Neural progenitor cell (in vitro differentiated cells): ENCODE measurements around the gene DENND4C. TPM values are rescaled to one million over a fixed set of nuclear protein-coding genes. Genes with fewer than 3 reads are reported as not detected.

Experiments used
- DNase-seq: peaks from one replicate; pipeline ENCODE4 v3.0.0-alpha.2; 2016; ENCODE audit warnings: low spot score
- H2AFZ ChIP-seq: fragments of 200-600 bp; sonication (generic); replicated peaks from 2 replicates; pipeline ENCODE4 v1.6.1; 2016; ENCODE audit warnings: antibody characterized with exemption
- H3F3A ChIP-seq: fragments of 200-600 bp; sonication (generic); 2 replicates; pipeline ENCODE4 v1.6.1; 2016; ENCODE audit warnings: antibody characterized with exemption, low read depth
- H3K27ac ChIP-seq: fragments of 200-600 bp; sonication (generic); 2 replicates; pipeline ENCODE4 v1.5.1; 2016; ENCODE audit warnings: mild to moderate bottlenecking
- H3K27me3 ChIP-seq: fragments of 200-600 bp; sonication (generic); 2 replicates; pipeline ENCODE4 v1.6.1; 2016; ENCODE audit warnings: mild to moderate bottlenecking, moderate library complexity
- H3K36me3 ChIP-seq: fragments of 200-600 bp; sonication (generic); 2 replicates; pipeline ENCODE4 v1.5.1; 2016
- H3K4me1 ChIP-seq: fragments of 200-600 bp; sonication (generic); 2 replicates; pipeline ENCODE4 v1.6.1; 2016; ENCODE audit warnings: mixed run types
- H3K4me2 ChIP-seq: fragments of 200-600 bp; sonication (generic); 2 replicates; pipeline ENCODE4 v1.6.1; 2016
- H3K4me3 ChIP-seq: fragments of 200-600 bp; sonication (generic); 2 replicates; pipeline ENCODE4 v1.5.1; 2016
- H3K79me2 ChIP-seq: fragments of 200-600 bp; sonication (generic); 2 replicates; pipeline ENCODE4 v1.6.1; 2016; ENCODE audit warnings: low read depth
- H3K9ac ChIP-seq: fragments of 200-600 bp; sonication (generic); 2 replicates; pipeline ENCODE4 v1.6.1; 2016
- H3K9me3 ChIP-seq: fragments of 200-600 bp; sonication (generic); 2 replicates; pipeline ENCODE4 v1.5.1; 2016; ENCODE audit warnings: low read depth
- H4K20me1 ChIP-seq: fragments of 200-600 bp; sonication (generic); 2 replicates; pipeline ENCODE4 v1.6.1; 2016; ENCODE audit warnings: low read depth
- H3K27ac Mint-ChIP-seq: 3 replicates; pipeline ENCODE4 v1.8.0; 2021; ENCODE audit warnings: mixed read lengths
- H3K27me3 Mint-ChIP-seq: 2 replicates; pipeline ENCODE4 v1.8.0; 2022; ENCODE audit warnings: low read depth, mild to moderate bottlenecking, inconsistent platforms, moderate library complexity, mixed read lengths; ENCODE audit not compliant: insufficient read depth
- H3K36me3 Mint-ChIP-seq: 3 replicates; pipeline ENCODE4 v1.8.0; 2021; ENCODE audit warnings: mixed read lengths
- H3K4me1 Mint-ChIP-seq: 3 replicates; pipeline ENCODE4 v1.8.0; 2021; ENCODE audit warnings: mixed read lengths
- H3K4me3 Mint-ChIP-seq: 3 replicates; pipeline ENCODE4 v1.8.0; 2021; ENCODE audit warnings: mild to moderate bottlenecking, moderate library complexity, mixed read lengths
- H3K9me3 Mint-ChIP-seq: 3 replicates; pipeline ENCODE4 v1.8.0; 2020; ENCODE audit warnings: mixed read lengths
- EZH2 ChIP-seq: fragments of 200-600 bp; sonication (generic); IDR thresholded peaks from 2 replicates; pipeline ENCODE4 v1.6.1; 2017; ENCODE audit warnings: antibody characterized with exemption, mild to moderate bottlenecking, moderate library complexity
- EZH2phosphoT487 ChIP-seq: fragments of 200-600 bp; sonication (generic); IDR thresholded peaks from 2 replicates; pipeline ENCODE4 v1.6.1; 2017; ENCODE audit warnings: antibody characterized with exemption
- total RNA-seq: library from RNA; depleted of rRNA; stranded (reverse); fragments of >200 nt; gene quantifications from 2 replicates; pipeline ENCODE4 v1.2.3, GENCODE V29; 2015; ENCODE audit warnings: low replicate concordance
- TF ChIP-seq, protein P1 (sequence below): fragments of 200-600 bp; sonication (generic); IDR thresholded peaks from 2 replicates; pipeline ENCODE4 v1.5.1; 2017; ENCODE audit warnings: antibody characterized with exemption, mild to moderate bottlenecking

Gene DENND4C
- total RNA-seq, 1 donor from 2014 or later = 73.4 TPM

DNA sequence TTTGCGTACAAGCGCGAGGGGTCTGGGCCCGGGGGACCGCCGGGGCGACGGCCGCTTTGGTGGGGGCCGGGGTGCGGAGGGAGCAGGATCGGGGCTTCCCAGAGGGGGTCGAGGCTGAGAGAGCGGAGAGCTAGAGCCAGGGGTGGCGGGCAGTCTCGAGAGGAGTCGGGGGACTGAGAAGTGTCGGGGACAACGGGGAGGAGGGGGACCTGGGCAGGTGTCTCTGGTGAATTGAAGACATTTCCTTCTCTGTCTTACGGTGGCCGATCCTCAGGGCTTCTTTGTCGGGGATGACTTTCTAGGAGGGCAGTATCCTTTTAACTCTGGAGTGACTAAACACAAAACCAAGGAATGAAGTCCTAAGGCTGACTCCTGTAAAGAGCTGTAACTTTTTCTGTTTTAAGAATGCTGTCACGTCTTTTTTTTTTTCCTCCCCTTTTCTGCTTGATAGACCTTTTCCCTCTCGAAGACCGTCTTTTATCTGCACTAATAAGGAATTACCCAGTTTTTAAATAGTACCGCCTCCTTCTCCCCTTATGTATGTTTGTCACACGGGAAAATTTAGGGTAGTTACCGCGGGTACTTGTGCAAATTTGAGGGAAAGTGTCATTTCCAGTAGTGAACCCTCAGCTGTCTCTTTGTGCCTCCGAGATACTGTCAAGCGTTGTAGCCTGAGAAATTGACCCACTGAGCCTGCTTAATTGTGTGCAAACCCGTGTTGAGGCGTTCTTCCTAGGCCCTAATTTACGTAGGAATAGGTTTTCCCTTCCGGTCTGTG, 822 bp downstream of the DENND4C start:
- Mint-ChIP-seq H3K27me3 (peaks cover 2% of the 10 kb centered on the region), H3K9me3 (no peaks in the 10 kb centered on the region), H3K27ac (peak overlapping the region; percentile 88), H3K4me1 (peaks cover 13% of the 10 kb centered on the region), H3K36me3 (peaks cover 2% of the 10 kb centered on the region), H3K4me3 (no peak overlapping the region)
- Histone ChIP-seq H3K4me3 (peak overlapping the region; percentile 85), H2AFZ (peak overlapping the region; percentile 75), H3K4me2 (peak overlapping the region; percentile 97), H3K4me1 (peaks cover 17% of the 10 kb centered on the region), H3K9ac (peak overlapping the region; percentile 88), H3K27ac (peak overlapping the region; percentile 98), H3K27me3 (no peaks in the 10 kb centered on the region), H3K36me3 (no peaks in the 10 kb centered on the region), H3K79me2 (peaks cover 54% of the 10 kb centered on the region), H4K20me1 (peaks cover 32% of the 10 kb centered on the region), H3F3A (peaks cover 30% of the 10 kb centered on the region), H3K9me3 (no peaks in the 10 kb centered on the region)
- TF ChIP-seq EZH2phosphoT487 = no peak
- no peak for TF ChIP-seq EZH2
- TF ChIP-seq, protein P1, sequence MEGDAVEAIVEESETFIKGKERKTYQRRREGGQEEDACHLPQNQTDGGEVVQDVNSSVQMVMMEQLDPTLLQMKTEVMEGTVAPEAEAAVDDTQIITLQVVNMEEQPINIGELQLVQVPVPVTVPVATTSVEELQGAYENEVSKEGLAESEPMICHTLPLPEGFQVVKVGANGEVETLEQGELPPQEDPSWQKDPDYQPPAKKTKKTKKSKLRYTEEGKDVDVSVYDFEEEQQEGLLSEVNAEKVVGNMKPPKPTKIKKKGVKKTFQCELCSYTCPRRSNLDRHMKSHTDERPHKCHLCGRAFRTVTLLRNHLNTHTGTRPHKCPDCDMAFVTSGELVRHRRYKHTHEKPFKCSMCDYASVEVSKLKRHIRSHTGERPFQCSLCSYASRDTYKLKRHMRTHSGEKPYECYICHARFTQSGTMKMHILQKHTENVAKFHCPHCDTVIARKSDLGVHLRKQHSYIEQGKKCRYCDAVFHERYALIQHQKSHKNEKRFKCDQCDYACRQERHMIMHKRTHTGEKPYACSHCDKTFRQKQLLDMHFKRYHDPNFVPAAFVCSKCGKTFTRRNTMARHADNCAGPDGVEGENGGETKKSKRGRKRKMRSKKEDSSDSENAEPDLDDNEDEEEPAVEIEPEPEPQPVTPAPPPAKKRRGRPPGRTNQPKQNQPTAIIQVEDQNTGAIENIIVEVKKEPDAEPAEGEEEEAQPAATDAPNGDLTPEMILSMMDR = no peak
- DNase-seq = peak; percentile 50

- peaks cover 63% of the 10 kb centered on the region for H3K79me2 ChIP-seq
- no peaks in the 10 kb centered on the region for H3K27me3 ChIP-seq
- no peaks in the 10 kb centered on the region for H3K36me3 ChIP-seq
- Mint-ChIP-seq H3K27ac (no peak overlapping the region), H3K36me3 (peaks cover 5% of the 10 kb centered on the region), H3K9me3 (no peaks in the 10 kb centered on the region), H3K27me3 (peaks cover 2% of the 10 kb centered on the region), H3K4me1 (peaks cover 13% of the 10 kb centered on the region), H3K4me3 (no peak overlapping the region)
- H4K20me1 ChIP-seq = peaks cover 39% of the 10 kb centered on the region
- H3K9ac ChIP-seq = peak overlapping the region; percentile 88
- TF ChIP-seq, protein P1 = no peak
- TF ChIP-seq EZH2phosphoT487 (no peak), EZH2 (no peak)
- H3K4me1 ChIP-seq = peaks cover 17% of the 10 kb centered on the region
- no peaks in the 10 kb centered on the region for H3K9me3 ChIP-seq
- peak overlapping the region; percentile 85 for H3K4me3 ChIP-seq
- no peak for DNase-seq
- H3K27ac ChIP-seq = no peak overlapping the region
- H3K4me2 ChIP-seq = peak overlapping the region; percentile 97
- peaks cover 30% of the 10 kb centered on the region for H3F3A ChIP-seq
- H2AFZ ChIP-seq = no peak overlapping the region
These were observed 1.7 kb downstream of the DENND4C start for GRCh38 chr9:19231904-19232822.

DNA sequence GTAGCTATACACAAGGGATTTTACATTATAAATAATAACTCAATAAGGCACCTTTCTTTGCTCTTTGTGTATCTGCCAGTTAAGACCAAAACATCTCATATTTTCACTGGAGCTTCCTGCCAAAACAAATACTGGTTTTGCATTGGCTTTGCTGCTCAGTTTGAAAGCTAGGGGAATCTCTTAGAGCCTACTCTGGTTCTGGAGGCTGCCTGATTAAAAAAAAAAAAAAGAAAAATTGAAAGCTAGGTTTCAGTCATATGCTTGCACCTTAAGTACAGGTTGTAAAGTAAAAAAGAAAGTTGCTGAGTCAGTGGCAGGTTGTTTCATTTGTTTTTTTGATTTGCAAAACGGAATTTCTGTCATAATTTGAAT, 2.3 kb downstream of the DENND4C start:
- TF ChIP-seq EZH2 (no peak), EZH2phosphoT487 (no peak)
- TF ChIP-seq, protein P1 = no peak
- H3K4me3 Mint-ChIP-seq = no peak overlapping the region

More for the DNA sequence above, 2.3 kb downstream of the DENND4C start:
- no peak overlapping the region for H3K27ac ChIP-seq
- Mint-ChIP-seq H3K9me3 (no peaks in the 10 kb centered on the region), H3K36me3 (peaks cover 7% of the 10 kb centered on the region), H3K27me3 (peaks cover 2% of the 10 kb centered on the region), H3K4me1 (peaks cover 13% of the 10 kb centered on the region), H3K27ac (no peak overlapping the region)
- H4K20me1 ChIP-seq = peaks cover 39% of the 10 kb centered on the region
- H3K9ac ChIP-seq = no peak overlapping the region
- no peaks in the 10 kb centered on the region for H3K9me3 ChIP-seq
- no peak for DNase-seq
- peaks cover 69% of the 10 kb centered on the region for H3K79me2 ChIP-seq
- H2AFZ ChIP-seq = no peak overlapping the region
- H3K27me3 ChIP-seq = no peaks in the 10 kb centered on the region
- no peaks in the 10 kb centered on the region for H3K36me3 ChIP-seq
- H3K4me3 ChIP-seq = peak overlapping the region; percentile 85
- H3K4me2 ChIP-seq = peak overlapping the region; percentile 97
- H3K4me1 ChIP-seq = peaks cover 17% of the 10 kb centered on the region
- H3F3A ChIP-seq = peaks cover 30% of the 10 kb centered on the region
